GM21529 (cell line): ENCODE measurements around the gene CCR8.
"Not testable (repeated sequence)": the region's sequence is repeated elsewhere in the genome, so short reads cannot be mapped to it uniquely, and the experiment has no call there.

ENCODE experiments used
- ATAC-seq: cut with Tn5 transposase; IDR thresholded peaks from one replicate; pipeline ENCODE4 v1.9.1; 2021; ENCODE audit not compliant: unreplicated experiment

The CCR8 gene

GRCh38 chr3:39313289-39313688, 16.2 kb upstream of the CCR8 start:
- no peak for ATAC-seq

- ATAC-seq, result no peak
These were observed 14.1 kb upstream of the CCR8 start for GRCh38 chr3:39315420-39315819.

GRCh38 chr3:39317571-39318169, 11.8 kb upstream of the CCR8 start:
- no peak for ATAC-seq

GRCh38 chr3:39318301-39318700, 11.2 kb upstream of the CCR8 start:
- ATAC-seq, result no peak

DNA sequence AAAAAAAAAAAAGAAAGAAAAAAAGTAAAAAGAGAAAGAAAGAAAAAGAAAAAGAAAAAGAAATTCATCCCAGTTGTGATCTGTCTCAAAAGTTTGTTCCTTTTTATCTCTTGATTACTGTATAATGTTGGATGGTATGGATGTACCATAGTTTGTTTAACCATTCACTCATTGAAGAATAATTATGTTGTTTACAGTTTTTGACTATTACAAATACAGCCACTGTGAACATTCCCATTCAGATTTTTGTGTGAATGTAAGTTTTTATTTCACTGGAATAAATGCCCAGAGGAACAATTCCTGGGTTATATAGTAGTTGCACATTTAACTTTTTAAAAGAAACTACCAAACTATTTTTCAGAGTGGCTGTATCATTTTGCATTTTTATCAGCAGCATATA, 10.3 kb upstream of the CCR8 start:
- no peak for ATAC-seq

DNA sequence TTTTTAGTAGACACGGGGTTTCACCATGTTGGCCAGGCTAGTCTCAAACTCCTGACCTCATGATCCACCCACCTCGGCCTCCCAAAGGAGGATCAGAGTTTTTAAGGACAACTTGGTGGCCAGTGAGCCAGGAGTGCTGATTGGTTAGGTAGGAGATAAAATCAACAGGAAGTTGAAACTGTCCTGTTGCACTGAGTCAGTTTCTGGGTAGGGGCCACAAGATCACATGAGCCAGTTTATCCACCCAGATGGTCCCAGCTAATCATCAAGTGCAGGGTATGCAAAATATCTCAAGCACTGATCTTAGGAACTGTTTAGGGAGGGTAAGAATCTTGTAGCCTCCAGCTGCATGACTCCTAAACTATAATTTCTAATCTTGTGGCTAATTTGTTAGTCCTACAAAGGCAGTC, 7.9 kb upstream of the CCR8 start:
- ATAC-seq, result not testable (repeated sequence)

DNA sequence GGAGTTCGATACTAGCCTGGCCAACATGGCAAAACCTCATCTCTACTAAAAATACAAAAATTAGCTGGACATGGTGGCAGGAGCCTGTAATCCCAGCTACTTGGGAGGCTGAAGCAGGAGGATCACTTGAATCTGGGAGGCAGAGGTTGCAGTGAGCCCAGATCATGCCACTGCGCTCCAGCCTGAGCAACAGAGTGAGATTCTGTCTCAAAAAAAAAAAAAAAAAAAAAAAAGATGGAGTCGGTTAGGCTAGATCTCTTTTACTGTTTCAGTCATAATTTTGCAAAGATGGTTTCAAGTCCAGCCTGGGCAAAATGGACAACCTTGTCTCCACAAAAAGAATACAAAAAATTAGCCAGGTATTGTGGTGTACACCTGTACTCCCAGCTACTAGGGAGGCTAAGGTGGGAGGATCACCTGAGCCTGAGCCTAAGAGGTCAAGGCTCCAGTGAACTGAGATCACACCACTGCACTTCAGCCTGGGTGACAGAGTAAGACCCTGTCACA, 7.2 kb upstream of the CCR8 start:
- not testable (repeated sequence) for ATAC-seq

DNA sequence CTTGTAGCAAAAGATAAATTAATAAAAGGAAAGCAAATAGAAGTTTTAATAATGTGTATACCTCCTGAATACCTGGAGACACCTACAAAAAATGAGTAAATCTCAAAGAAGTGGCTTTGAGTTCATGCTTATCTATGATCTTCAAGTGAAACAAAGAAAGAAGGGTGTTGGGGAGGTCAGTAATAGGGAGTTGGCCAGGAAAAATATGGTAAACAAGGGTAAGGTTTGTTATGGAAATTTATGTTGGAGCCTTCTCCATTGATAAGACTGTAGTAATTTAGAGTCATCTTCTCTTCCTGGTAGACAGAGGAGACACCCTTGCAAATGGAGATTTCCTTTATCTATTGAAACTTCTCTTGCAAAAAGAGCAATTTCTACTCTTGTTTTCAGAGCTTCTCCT, 6.6 kb upstream of the CCR8 start:
- ATAC-seq, result no peak

DNA sequence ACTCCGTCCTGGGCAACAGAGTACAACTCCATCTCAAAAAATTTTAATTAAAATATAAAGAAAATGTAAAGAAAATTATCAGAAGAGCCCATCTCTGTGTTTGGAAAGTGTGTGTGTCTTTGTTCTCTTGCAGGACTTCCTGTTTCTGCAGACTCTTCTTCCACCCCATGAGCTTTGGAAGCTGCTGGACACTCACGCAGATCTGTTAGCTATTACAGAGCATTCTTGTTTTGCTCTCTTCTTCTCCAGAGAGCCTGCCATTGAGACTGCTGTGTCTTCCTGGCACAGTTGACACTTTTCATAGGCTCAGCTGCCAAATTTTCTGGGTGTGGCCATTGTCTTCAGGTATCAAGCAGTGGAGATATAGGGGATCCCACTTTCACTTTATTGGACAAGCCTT, 6.0 kb upstream of the CCR8 start:
- ATAC-seq, result no peak

- no peak for ATAC-seq
These were observed 4.3 kb upstream of the CCR8 start for GRCh38 chr3:39325236-39325635.

DNA sequence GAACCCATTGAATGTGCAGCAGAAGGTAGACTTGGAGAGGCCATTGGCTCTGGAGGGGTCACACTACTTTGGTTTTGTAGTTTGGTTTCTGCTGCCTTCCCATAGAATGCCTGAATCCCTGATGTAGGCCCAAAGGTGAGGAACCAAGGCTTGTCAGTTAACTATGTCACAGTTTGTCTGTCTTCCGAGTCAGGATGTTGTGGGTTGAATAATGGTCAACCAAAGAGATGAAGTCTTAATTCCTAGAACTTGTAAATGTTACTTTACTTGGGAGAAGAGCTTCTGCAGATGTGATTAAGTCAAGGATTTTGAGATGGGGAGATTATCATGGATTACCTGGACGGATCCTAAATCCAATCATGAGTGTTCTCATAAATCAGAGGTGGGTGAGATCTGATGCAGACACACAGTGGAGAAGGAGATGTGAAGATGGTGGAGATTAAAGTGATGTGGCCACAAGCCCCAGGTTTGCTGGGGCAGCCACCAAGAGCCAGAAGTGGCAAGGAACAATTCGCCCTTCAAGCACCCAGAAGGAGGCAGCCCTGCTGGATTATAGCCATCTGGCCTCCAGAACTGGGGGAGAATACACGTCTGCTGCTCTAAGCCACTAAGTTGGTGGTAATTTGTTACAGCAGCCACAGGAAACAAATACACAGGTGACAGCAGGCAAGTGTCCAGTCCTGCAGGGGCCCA, 2.3 kb upstream of the CCR8 start:
- no peak for ATAC-seq

- peak; percentile 70 for ATAC-seq
These were observed 1.7 kb upstream of the CCR8 start for GRCh38 chr3:39327746-39328349.

DNA sequence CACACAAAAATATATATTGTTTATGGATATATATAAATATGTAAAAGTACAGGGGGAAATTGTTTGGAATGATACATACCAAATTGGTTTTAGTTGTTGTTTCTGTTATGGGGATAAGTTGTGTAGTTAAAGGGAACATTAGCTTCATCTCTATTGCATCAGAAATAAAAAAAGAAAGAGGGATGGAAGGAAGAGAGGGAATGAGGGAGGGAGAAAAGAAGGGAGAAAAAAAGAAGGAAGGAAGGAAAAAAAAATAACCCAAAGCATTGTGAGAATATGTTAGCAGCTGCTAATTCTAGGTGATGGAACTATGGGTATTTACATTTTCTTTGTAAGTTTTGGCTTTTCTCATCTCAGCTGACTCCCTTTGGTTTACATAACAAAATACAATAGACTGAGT, 1.3 kb downstream of the CCR8 start:
- no peak for ATAC-seq

DNA sequence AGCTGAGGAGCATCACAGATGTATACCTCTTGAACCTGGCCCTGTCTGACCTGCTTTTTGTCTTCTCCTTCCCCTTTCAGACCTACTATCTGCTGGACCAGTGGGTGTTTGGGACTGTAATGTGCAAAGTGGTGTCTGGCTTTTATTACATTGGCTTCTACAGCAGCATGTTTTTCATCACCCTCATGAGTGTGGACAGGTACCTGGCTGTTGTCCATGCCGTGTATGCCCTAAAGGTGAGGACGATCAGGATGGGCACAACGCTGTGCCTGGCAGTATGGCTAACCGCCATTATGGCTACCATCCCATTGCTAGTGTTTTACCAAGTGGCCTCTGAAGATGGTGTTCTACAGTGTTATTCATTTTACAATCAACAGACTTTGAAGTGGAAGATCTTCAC, 3.0 kb downstream of the CCR8 start:
- ATAC-seq, result no peak

DNA sequence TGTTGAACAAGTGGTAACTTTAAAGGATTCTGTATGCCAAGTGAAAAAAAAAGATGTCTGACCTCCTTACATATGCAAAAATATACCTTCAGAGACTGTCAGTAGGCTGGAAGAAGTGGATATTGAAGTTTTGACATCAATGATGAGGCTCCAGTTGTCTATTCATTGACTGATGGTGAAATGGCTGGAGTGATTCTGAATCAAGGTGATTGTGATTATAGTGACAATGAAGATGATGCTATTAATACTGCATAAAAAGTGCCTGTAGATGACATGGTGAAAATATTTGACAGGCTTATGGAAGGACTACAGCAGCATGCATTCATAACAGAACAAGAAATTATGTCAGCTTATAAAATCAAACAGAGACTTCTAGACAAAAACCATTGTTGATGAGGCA, 4.1 kb downstream of the CCR8 start:
- ATAC-seq, result no peak

DNA sequence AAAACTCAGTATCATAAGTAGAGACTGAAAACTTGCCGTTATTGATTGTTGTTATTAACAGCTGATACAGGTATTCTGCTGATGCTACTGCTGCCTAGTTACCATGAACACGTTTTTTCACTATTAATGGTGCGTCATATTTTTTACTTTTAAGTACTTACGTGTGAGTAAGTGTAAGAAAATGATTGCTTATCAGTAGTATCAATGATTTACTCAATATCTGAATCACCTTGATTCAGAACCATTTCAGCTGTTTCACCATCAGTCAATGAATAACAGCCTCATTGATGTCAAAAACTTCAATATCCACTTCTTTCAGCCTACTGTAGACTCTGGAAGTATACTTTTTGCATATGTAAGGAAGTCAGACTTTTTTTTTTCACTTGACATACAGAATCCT, 4.7 kb downstream of the CCR8 start:
- no peak for ATAC-seq

DNA sequence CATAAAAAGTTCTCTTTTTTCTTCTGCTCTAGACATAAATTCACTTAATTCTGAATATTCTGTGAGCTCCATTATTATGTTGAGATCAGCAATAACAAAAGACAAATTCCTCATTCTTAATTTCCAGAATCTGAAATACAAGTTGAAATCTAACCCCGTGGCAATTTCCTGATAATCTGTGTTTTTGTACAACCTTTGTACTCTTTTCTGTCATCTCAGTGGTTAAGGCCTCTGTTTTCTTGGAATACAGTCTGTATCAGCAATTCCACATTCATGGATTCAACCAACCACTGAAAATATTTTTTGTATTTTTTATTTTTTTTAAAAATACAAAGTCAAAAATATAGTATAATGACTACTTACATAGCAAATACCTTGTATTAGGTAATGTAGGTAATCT, 8.7 kb downstream of the CCR8 start:
- ATAC-seq, result no peak

DNA sequence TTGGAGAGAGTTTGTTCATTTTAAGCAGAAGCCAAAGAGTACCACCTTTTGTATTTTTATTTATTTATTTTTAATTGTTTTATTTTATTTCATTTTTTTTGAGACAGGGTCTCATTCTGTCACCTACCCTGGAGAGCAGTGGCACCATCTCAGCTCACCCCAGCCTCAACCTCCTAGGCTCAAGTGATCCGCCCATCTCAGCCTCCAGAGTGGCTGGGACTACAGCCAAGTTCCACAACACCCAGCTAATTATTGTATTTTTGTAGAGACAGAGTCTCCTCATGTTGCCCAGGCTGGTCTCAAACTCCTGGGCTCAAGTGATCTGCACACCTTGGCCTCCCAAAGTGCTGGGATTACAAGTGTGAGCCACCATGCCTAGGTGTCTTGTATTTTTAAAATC, 9.6 kb downstream of the CCR8 start:
- ATAC-seq, result no peak

DNA sequence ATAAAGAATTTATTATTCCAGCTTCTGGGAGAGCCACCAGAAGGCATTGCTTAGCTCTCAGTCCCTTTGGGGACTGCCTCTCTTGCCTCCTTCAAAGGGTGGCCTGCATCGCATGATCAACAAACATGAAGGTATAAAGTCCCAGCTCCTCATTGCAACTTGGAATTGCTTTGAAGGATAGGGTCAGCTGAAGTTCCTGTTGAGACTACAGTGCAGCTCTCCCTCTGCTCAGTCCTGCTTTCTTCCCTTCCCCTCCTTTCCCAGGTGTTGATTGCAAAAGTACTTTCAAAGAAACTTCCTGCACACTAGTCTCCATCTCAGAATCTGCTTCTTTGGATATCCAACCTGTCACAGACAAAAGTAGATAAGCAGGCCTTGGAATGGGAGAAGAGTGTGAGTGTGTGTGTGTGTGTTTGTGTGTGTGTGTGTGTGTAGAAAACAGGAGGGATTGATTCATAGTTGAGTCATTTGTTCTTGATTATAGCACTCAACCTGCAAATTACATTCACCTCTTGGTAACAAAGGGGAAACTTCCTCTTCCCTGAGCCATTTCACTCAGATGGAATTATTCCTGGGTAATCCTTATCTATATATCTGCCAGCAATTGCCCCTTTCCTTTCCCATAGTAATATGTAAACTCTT, 13.7 kb downstream of the CCR8 start:
- ATAC-seq, result no peak

GRCh38 chr3:39343760-39344159, 14.3 kb downstream of the CCR8 start:
- no peak for ATAC-seq

- no peak for ATAC-seq
These were observed 15.3 kb downstream of the CCR8 start for GRCh38 chr3:39344746-39345344.
